CD4-positive, alpha-beta T cell treated with Interleukin-4 for 4 hours (primary cell): ENCODE results near the gene NEDD9.

Experiments used
- DNase-seq: peaks from one replicate; pipeline ENCODE4 v3.0.0-alpha.2; 2020

The NEDD9 gene

DNA sequence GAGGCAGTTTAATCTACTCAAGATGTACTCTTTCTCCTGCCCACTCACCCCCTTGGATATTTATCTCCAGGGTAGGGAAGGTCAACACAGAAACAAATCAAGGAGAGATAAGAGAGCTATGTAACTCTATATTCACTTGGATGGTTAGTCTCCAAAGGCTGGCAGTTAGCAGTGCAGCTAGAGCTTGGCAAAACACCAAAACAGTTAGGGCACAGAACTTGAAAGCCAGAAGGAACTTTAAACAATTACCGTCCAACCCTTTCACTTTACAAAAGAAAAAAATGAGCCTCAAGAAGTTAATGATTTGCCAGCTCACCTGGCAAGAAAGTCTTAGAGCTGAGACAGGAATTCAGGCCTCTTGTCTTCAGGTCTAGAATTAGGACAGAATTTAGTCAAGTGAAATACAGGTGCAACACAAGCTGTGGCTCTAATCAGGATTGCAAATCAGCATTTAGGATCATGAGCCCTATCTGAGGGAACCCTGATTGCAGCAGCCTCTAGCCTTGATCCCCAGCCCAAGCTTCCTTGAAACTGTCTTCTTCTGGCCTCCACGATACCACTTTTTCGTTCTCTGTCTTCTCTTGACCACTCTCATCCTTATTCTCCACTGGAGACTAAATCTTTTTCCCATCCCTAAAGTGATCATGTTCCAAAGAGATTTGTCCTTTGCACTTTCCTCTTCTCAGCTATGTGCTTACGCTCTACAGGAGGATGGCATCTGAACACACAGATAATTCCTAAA lies 14.9 kb downstream of the NEDD9 start:
- DNase-seq, result no peak

- DNase-seq, result no peak
Observed at GRCh38 chr6:11215773-11216172, 16.7 kb downstream of the NEDD9 start.

DNA sequence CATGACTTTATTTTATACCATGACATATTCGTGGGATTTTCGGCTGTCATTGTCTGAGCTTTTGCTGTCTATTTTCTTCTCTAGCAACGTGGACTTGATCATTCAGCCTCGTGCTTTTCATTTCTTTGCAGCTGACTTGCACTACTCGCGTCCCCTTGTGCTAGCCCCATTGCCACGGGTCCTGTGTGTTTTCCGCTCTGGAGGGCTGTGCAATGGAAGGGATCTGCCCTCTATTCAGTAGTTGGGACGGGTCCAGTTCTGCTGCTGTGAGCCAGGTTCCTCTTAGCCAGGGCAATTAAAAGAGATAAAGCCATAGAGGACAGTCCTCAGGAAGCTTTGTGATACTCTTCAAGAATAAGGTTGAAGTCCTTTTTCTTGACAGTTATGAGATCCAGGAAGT lies 17.6 kb downstream of the NEDD9 start:
- DNase-seq, result no peak

DNA sequence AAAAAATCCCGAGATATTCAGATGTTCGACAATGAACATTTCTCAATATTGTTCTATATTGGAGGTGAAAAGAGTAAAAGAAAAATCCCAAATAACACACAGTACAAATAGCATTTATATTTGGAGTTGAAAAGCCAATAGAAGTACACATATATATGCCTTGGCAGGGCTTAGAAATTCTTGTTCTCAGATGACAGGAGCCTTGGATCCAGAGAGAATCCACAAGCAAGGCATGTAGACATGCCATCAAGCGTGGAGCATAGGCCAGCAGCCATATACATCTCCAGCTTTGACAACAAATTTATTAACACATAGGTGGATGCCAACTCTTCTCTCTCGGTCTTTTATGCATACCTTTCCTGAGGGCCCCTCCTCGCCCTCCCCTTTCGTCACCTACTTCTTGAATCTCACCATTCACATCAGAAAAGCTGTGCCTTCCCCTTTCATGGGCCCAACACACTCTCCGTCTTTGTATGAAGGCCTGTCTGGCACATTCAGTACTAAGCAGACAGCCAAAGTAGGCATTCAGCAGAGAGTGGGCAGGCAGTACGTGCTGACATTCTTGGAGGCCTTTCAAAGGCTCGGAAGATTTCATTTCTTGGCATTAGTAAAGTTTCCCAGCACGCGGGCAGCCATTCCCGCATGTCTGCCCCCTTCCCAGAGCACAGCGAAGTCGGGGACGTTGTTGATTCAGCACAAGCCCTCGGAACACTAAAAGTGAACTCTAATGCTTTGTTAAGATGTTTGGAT lies 18.2 kb downstream of the NEDD9 start:
- no peak for DNase-seq

DNA sequence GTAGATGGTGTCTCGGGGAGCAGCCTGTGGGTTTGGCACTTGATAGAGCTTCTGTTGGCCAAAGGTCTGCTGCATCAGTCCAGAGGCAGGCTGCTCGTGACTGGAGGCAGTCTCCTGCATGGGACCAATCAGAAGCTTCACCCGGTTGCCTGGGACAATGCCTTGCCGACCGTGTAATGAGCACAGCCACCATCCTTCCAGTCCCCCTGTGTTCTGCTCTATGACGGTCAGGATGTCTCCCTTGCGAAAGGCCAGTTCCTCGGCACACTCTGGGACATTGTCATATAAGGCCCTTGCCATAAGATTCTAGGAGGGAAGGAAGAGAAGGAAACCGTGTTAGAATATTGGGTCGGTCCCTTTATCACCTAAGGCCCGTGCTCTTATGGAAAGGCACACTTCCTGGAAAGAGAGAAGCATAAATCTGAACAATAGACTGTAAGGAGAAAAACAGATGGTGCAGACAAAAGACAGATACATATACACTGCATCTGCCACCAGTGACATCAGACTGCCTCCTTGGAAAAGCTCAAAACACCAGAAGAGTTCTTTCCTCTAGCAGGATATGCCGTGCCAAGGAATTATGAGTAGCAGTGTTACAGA lies 18.9 kb downstream of the NEDD9 start:
- DNase-seq, result no peak

DNA sequence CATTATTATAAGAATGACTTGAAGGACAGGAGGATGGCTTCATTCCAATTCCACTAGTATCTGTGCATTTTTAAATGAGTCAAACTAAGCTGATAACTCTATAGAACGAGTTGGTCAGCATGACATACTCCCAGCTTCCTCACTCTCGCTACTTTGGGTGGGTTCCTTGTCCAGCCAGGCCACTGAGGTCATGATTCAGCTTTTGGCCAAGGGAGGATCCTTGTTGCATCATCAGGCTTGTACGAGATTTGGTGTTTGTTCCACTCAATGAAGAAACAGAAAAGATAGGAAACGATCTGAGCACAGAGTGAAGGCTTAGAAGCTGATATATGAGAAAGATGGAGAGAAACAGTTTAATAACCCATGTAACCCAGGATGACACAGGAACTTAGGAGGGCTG lies 19.8 kb downstream of the NEDD9 start:
- no peak for DNase-seq

- DNase-seq, result no peak
Observed at GRCh38 chr6:11211254-11211653, 21.2 kb downstream of the NEDD9 start.

- DNase-seq, result no peak
Observed at GRCh38 chr6:11210386-11211138, 21.9 kb downstream of the NEDD9 start.

GRCh38 chr6:11209906-11210305 lies 22.6 kb downstream of the NEDD9 start:
- no peak for DNase-seq

- no peak for DNase-seq
Observed at GRCh38 chr6:11209369-11209768, 23.1 kb downstream of the NEDD9 start.

DNA sequence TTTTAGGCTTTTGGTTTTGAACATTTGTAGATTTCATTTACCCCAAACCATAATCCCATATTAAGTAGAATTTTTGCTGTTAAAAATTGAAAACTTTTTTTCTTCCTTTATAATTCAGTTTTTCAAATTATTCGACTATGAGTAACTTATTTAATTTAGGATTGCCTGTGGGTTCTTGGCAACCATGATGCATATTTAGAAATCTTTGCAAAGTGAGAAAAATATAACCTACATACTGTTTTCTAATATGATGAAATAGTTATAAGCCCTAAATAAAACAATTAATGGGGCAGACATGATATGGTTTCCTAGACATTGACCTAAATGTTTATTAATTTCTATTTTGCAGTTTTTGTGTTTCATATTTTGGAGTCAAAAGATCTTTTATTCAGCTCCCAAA lies 23.6 kb downstream of the NEDD9 start:
- no peak for DNase-seq

GRCh38 chr6:11208267-11208666 lies 24.2 kb downstream of the NEDD9 start:
- no peak for DNase-seq

GRCh38 chr6:11207199-11207968 lies 25.1 kb downstream of the NEDD9 start:
- DNase-seq, result no peak

DNA sequence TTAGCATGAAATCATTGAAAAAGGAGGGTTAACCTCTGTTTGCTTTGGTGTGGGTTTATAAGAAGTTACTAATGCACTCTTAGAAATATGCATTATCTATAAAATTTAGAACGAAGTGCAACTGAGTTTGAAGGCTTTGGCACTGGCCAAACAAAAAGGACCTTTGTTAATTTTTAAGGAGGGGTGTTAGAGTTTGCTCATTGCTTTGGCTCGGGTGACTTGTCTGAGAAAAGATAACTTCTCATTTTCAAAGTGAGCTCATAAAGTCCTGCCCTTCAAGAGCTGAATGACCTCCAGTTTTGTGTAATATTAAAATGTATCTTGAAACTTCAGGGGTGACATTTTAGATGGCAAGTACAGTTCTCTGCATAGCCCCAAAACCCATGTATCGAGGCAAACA lies 25.9 kb downstream of the NEDD9 start:
- DNase-seq, result no peak

DNA sequence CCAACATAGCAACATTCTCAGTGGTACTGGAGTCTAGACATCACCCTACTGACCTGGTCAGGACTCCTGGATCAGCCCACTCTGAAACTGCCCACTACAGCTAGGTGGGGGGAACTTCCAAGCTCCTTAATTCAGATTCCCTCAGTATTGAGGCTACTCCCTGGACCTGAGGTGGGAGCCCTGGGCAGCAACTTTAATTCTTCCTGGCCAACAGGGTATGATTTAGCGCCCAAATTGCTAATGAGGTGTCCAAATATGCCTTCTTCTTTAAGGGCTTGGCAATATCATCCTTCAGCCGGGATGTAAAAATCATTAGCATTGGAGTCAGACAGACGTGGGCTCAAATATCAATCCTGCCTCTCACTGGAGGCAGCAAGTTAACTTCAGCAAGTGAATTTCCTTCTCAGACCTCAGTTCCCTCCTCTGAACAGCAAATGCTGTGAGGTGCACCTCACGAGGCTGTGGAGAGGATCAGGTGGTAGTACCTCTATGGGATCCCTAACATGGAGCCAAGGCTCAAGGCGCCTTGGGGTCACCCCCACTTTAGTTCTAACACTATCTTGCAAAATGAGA lies 27.6 kb downstream of the NEDD9 start:
- DNase-seq, result no peak

DNA sequence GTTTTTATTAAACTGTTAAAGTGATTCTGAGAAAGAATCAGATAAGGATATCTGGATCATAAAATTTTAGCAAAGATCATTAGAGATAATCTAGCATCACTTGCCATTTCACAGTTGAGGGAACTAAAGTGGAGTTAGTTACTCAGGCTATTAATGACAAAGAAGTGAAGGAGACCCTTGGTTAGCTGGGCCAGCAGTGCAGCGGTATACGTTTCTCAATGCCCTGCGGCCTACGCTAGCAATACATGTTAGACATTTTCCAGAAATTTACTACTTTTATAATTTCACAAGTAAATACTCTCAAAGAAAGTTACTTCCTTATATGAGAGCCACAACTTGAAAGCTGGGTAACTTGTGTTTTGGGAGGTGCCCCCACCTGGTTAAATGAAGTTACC lies 28.5 kb downstream of the NEDD9 start:
- no peak for DNase-seq

GRCh38 chr6:11203306-11204004 lies 29.0 kb downstream of the NEDD9 start:
- no peak for DNase-seq

GRCh38 chr6:11202513-11203305 lies 29.8 kb downstream of the NEDD9 start:
- DNase-seq, result no peak

- DNase-seq, result no peak
Observed at GRCh38 chr6:11201772-11202512, 30.5 kb downstream of the NEDD9 start.

GRCh38 chr6:11201015-11201414 lies 31.5 kb downstream of the NEDD9 start:
- DNase-seq, result no peak
